ENCODE measurements around the gene TMBIM1.

TMBIM1 gene

DNA sequence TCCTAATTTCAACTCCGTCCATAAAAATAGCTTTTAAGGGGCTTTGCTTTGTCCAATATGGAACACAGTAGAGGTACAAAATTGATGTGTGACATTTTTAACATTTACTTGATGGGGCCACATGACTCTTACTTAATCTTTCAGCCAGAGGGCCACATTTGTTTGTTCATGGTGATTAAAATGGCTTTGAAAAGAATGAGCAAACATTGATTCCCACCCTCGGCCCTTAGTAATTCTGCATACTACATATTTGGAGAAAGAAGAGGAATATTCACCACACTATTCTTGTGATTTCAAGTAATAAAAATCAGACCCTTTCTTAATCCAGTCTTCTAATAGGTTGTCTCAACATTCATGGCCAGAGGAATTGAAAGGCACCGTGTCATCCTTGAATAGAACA is 57.8 kb downstream of the TMBIM1 start:
- Histone ChIP-seq H3K9me3 (replicated peaks in 1 of 11) (no peaks in the 10 kb centered on the region), H3K4me3 (no peak overlapping the region), H4K20me1 (peaks cover 0 to 100% (median 45%) of the 10 kb centered on the region in 11 experiments; a peak in 19 of 22 replicates), H3K27ac (no peak overlapping the region), H3K27me3 (no peaks in the 10 kb centered on the region), H3K9ac (no peak overlapping the region), H3K36me3 (peaks cover 97 to 99% (median 99%) of the 10 kb centered on the region in 11 experiments), H3K4me2 (no peak overlapping the region), H3K4me1 (peaks cover 14 to 34% (median 19%) of the 10 kb centered on the region in 10 experiments)
- TF ChIP-seq Cebpa-rat (IDR thresholded peaks at IDR 0.05) = no peak

GRCh38 chr2:218233543-218233942 is 58.8 kb downstream of the TMBIM1 start:
- H3K27me3 ChIP-seq = no peaks in the 10 kb centered on the region
- no peak overlapping the region for H3K4me3 ChIP-seq
- H3K4me2 ChIP-seq = no peak overlapping the region
- peaks cover 0 to 99% (median 45%) of the 10 kb centered on the region in 11 experiments; a peak in 19 of 22 replicates for H4K20me1 ChIP-seq
- H3K9ac ChIP-seq = no peak overlapping the region
- TF ChIP-seq Cebpa-rat (IDR thresholded peaks at IDR 0.05) = no peak
- no peaks in the 10 kb centered on the region for H3K9me3 ChIP-seq (replicated peaks in 1 of 11)
- H3K4me1 ChIP-seq = peaks cover 21 to 42% (median 25%) of the 10 kb centered on the region in 10 experiments
- H3K27ac ChIP-seq = no peak overlapping the region
- H3K36me3 ChIP-seq = peaks cover 91 to 93% (median 92%) of the 10 kb centered on the region in 11 experiments

DNA sequence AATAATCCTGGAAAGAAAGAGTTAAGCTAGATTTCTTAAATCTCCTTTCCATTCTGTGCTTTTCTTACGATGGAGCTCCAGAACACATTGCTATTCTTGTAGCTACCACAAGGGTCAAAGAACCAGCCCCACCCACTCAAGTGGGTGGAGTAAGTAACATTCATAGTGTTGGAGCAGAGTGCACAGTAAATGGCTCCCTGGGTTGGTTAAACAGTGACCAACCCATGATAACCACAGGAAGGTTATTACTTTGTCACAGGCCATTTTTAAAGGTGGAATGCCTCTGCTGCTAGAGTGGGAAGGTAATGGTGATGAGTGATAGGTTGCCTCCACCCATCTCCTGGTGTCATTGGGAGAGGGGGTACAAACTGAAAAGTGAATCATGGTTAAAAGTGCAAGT is 61.4 kb downstream of the TMBIM1 start:
- Histone ChIP-seq H3K4me1 (peaks cover 31 to 68% (median 47%) of the 10 kb centered on the region in 10 experiments), H3K36me3 (peaks cover 91 to 93% (median 92%) of the 10 kb centered on the region in 11 experiments), H3K9ac (peak overlapping the region in 3 of 11 experiments; percentile 73 to 78 (median 77); a peak in 3 of 22 replicates), H3K4me3 (peak overlapping the region in 2 of 10 experiments; percentile 36 to 62; a peak in 3 of 20 replicates), H3K9me3 (replicated peaks in 1 of 11) (peaks cover 0 to 5% (median 0%) of the 10 kb centered on the region in 11 experiments; a peak in 1 of 22 replicates), H4K20me1 (peaks cover 3 to 99% (median 37%) of the 10 kb centered on the region in 11 experiments; a peak in 18 of 22 replicates), H3K27ac (peak overlapping the region in 10 of 11 experiments; percentile 79 to 96 (median 88); a peak in 20 of 22 replicates), H3K4me2 (peak overlapping the region; percentile 67 to 98 (median 87)), H3K27me3 (no peaks in the 10 kb centered on the region)
- TF ChIP-seq Cebpa-rat (IDR thresholded peaks at IDR 0.05) = 0 out of 22 replicates have a peak, but pooled peaks of 1 of the 11 experiments have one; percentile 9

DNA sequence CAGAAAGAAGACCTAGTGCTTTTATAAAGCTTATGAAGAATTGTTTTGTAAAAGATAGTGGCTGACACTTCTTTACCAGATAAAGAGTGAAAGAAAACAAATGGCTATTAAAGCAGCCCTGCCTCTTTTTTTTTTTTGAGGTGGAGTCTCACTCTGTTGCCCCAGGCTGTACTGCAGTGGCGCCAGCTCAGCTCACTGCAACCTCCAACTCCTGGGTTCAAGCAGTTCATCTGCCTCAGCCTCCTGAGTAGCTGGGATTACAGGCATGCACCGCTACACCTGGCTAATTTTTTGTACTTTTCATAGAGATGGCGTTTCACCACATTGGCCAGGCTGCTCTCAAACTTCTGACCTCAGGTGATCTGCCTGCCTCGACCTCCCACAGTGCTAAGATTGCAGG is 62.5 kb downstream of the TMBIM1 start:
- no peaks in the 10 kb centered on the region for H3K27me3 ChIP-seq
- H3K9me3 ChIP-seq (replicated peaks in 1 of 11) = peaks cover 0 to 5% (median 0%) of the 10 kb centered on the region in 11 experiments; a peak in 1 of 22 replicates
- H3K4me2 ChIP-seq = peak overlapping the region; percentile 67 to 98 (median 87)
- peaks cover 31 to 79% (median 53%) of the 10 kb centered on the region in 10 experiments for H3K4me1 ChIP-seq
- peak overlapping the region in 7 of 10 experiments; percentile 14 to 62 (median 40); a peak in 11 of 20 replicates for H3K4me3 ChIP-seq
- peak overlapping the region; percentile 42 to 78 (median 72); a peak in 21 of 22 replicates for H3K9ac ChIP-seq
- H3K36me3 ChIP-seq = peaks cover 91 to 93% (median 92%) of the 10 kb centered on the region in 11 experiments
- peaks cover 14 to 99% (median 37%) of the 10 kb centered on the region in 11 experiments; a peak in 20 of 22 replicates for H4K20me1 ChIP-seq
- peak overlapping the region; percentile 11 to 96 (median 88); a peak in 21 of 22 replicates for H3K27ac ChIP-seq
- no peak for TF ChIP-seq Cebpa-rat (IDR thresholded peaks at IDR 0.05)

- peak overlapping the region in 9 of 10 experiments; percentile 1 to 62 (median 40); a peak in 11 of 20 replicates for H3K4me3 ChIP-seq
- H4K20me1 ChIP-seq = peaks cover 20 to 99% (median 41%) of the 10 kb centered on the region in 11 experiments
- peaks cover 91 to 93% (median 92%) of the 10 kb centered on the region in 11 experiments for H3K36me3 ChIP-seq
- peak overlapping the region; percentile 56 to 96 (median 88); a peak in 21 of 22 replicates for H3K27ac ChIP-seq
- H3K27me3 ChIP-seq = no peaks in the 10 kb centered on the region
- peak overlapping the region; percentile 76 to 98 (median 84); a peak in 21 of 22 replicates for H3K4me2 ChIP-seq
- peaks cover 0 to 5% (median 0%) of the 10 kb centered on the region in 11 experiments; a peak in 1 of 22 replicates for H3K9me3 ChIP-seq (replicated peaks in 1 of 11)
- peak overlapping the region; percentile 62 to 78 (median 72); a peak in 21 of 22 replicates for H3K9ac ChIP-seq
- H3K4me1 ChIP-seq = peaks cover 31 to 85% (median 55%) of the 10 kb centered on the region in 10 experiments
- TF ChIP-seq Cebpa-rat (IDR thresholded peaks at IDR 0.05) = peak in 1 of 11 experiments; percentile 19; a peak in 1 of 22 replicates
Measured at GRCh38 chr2:218229239-218229638, 63.1 kb downstream of the TMBIM1 start.

GRCh38 chr2:218228366-218229090 is 63.8 kb downstream of the TMBIM1 start:
- peak in 9 of 11 experiments; percentile 39 to 98 (median 92); a peak in 17 of 22 replicates for TF ChIP-seq Cebpa-rat (IDR thresholded peaks at IDR 0.05)
- Histone ChIP-seq H3K36me3 (peaks cover 91 to 93% (median 92%) of the 10 kb centered on the region in 11 experiments), H3K27me3 (no peaks in the 10 kb centered on the region), H3K4me3 (peak overlapping the region in 9 of 10 experiments; percentile 1 to 54 (median 32); a peak in 14 of 20 replicates), H3K9me3 (replicated peaks in 1 of 11) (peaks cover 0 to 5% (median 0%) of the 10 kb centered on the region in 11 experiments; a peak in 1 of 22 replicates), H3K4me1 (peaks cover 31 to 89% (median 61%) of the 10 kb centered on the region in 10 experiments), H3K4me2 (peak overlapping the region; percentile 76 to 98 (median 84)), H4K20me1 (peaks cover 27 to 99% (median 41%) of the 10 kb centered on the region in 11 experiments), H3K9ac (peak overlapping the region; percentile 59 to 78 (median 72); a peak in 21 of 22 replicates), H3K27ac (peak overlapping the region; percentile 56 to 96 (median 88))

DNA sequence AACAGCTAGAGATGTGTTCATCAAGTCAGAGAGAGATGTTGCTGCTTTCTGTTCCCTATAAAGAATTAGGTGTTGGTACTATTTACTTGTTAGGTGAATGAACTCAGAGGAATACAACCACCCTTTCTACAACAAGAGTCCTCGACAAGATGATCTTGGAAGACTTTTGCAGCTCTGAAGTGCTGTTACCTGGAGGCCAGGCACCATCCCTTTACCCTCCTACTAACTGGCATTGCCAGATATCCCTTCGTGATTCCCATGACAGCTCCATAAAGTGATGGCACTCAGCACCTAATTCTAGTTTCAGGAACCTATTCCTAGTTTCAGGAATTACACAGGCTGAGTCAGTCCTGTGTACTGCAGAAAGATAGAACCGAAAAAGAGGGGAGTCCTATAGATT is 65.4 kb downstream of the TMBIM1 start:
- H3K27ac ChIP-seq = peak overlapping the region in 7 of 11 experiments; percentile 15 to 96 (median 88); a peak in 7 of 22 replicates
- peaks cover 91 to 93% (median 92%) of the 10 kb centered on the region in 11 experiments for H3K36me3 ChIP-seq
- peak overlapping the region in 7 of 11 experiments; percentile 76 to 98 (median 88); a peak in 11 of 22 replicates for H3K4me2 ChIP-seq
- TF ChIP-seq Cebpa-rat (IDR thresholded peaks at IDR 0.05) = no peak
- no peak overlapping the region for H3K9ac ChIP-seq
- no peak overlapping the region for H3K4me3 ChIP-seq
- peaks cover 41 to 99% (median 46%) of the 10 kb centered on the region in 11 experiments for H4K20me1 ChIP-seq
- peaks cover 0 to 5% (median 0%) of the 10 kb centered on the region in 11 experiments; a peak in 1 of 22 replicates for H3K9me3 ChIP-seq (replicated peaks in 1 of 11)
- H3K4me1 ChIP-seq = peaks cover 44 to 98% (median 77%) of the 10 kb centered on the region in 10 experiments
- no peaks in the 10 kb centered on the region for H3K27me3 ChIP-seq

All from BLaER1 treated with 17β-estradiol and CSF1 and Interleukin-3, amounts not matched to agents 10 nM and 100 nM (cell line).